Endodermal cell (in vitro differentiated cells): ENCODE measurements around the gene CT45A9. TPM values are rescaled to one million over a fixed set of nuclear protein-coding genes. Genes with fewer than 3 reads are reported as not detected.

Experiments used
- total RNA-seq, 2 donors: library from RNA; stranded (reverse); fragmentation: NEBNext Ultra II Directional in 1 of 2; extraction: Animal tissue kit (Norgen Biotek cat#: 25700) in 1 of 2; gene quantifications; 2 replicates in 1 of 2; 3 replicates in 1 of 2; pipeline ENCODE4 v1.2.1, GENCODE V29; 2021

CT45A9 gene
- total RNA-seq, 2 donors from 2014 or later = not detected

Other genes starting within 250 kb of the CT45A9 start
- not detected for gene CT45A1, start 158.2 kb downstream of the CT45A9 start, total RNA-seq
- gene CT45A3, start 103.6 kb downstream of the CT45A9 start, total RNA-seq = not detected
- not detected for gene CT45A5, start 86.3 kb downstream of the CT45A9 start, total RNA-seq
- gene CT45A6, start 69.0 kb downstream of the CT45A9 start, total RNA-seq = not detected
- not detected for gene CT45A2, start 51.8 kb downstream of the CT45A9 start, total RNA-seq
- gene CT45A7, start 34.5 kb downstream of the CT45A9 start, total RNA-seq = not detected
- gene CT45A8, start 17.3 kb downstream of the CT45A9 start, total RNA-seq = not detected
- gene CT45A10, start 21.6 kb upstream of the CT45A9 start, total RNA-seq = not detected
- not detected for gene SAGE1, start 21.9 kb upstream of the CT45A9 start, total RNA-seq
- 10 to 100 TPM; 17.5 to 19.2 TPM for gene MMGT1, start 102.2 kb upstream of the CT45A9 start, total RNA-seq
- 10 to 100 TPM; 10.2 to 13.6 TPM for gene SLC9A6, start 113.6 kb upstream of the CT45A9 start, total RNA-seq